ENCODE measurements around the gene POMC.

- TF ChIP-seq NANOG (IDR thresholded peaks at IDR 0.05; ENCODE audit: insufficient read depth, low read depth, low read length, poor library complexity, severe bottlenecking) (no peak), MAX (IDR thresholded peaks at IDR 0.05) (no peak), EZH2 (IDR thresholded peaks at IDR 0.05; ENCODE audit: low read depth, low read length, severe bottlenecking) (no peak)
Observed at GRCh38 chr2:25188405-25188804, 20.0 kb upstream of the POMC start.
